H9 (cell line): ENCODE results near the gene CALR3. TPM values are rescaled to one million over a fixed set of nuclear protein-coding genes. Genes with fewer than 3 reads are reported as not detected.

ENCODE experiments used
- DNase-seq: peaks from one replicate; pipeline ENCODE4 v3.0.0-alpha.2; 2017
- H2AFZ ChIP-seq: one replicate; pipeline ENCODE4 v1.6.1; 2013; ENCODE audit warnings: mild to moderate bottlenecking, low read length, control low read depth, moderate library complexity
- H2AK5ac ChIP-seq: 2 replicates; pipeline ENCODE4 v1.6.1; 2013; ENCODE audit warnings: low read length, control low read depth, mixed read lengths; ENCODE audit not compliant: insufficient read length
- H2BK120ac ChIP-seq: one replicate; pipeline ENCODE4 v1.6.1; 2013; ENCODE audit warnings: low read depth, mild to moderate bottlenecking, low read length, control low read depth, inconsistent platforms; ENCODE audit not compliant: poor library complexity, severe bottlenecking
- H2BK12ac ChIP-seq: 2 replicates; pipeline ENCODE4 v1.6.1; 2013; ENCODE audit warnings: low read length, control low read depth, mixed read lengths, low read depth; ENCODE audit not compliant: insufficient read length
- H2BK15ac ChIP-seq: 2 replicates; pipeline ENCODE4 v1.6.1; 2013; ENCODE audit warnings: low read depth, low read length, control low read depth
- H2BK20ac ChIP-seq: one replicate; pipeline ENCODE4 v1.6.1; 2013; ENCODE audit warnings: low read depth, mild to moderate bottlenecking, low read length, control low read depth, inconsistent platforms; ENCODE audit not compliant: poor library complexity, severe bottlenecking
- H2BK5ac ChIP-seq: 2 replicates; pipeline ENCODE4 v1.6.1; 2013; ENCODE audit warnings: low read length, control low read depth, mixed read lengths; ENCODE audit not compliant: insufficient read length
- H3K14ac ChIP-seq: 2 replicates; pipeline ENCODE4 v1.6.1; 2013; ENCODE audit warnings: low read length, control low read depth; ENCODE audit not compliant: insufficient read depth
- H3K18ac ChIP-seq: 2 replicates; pipeline ENCODE4 v1.6.1; 2013; ENCODE audit warnings: low read depth, mild to moderate bottlenecking, mixed read lengths, low read length, control low read depth; ENCODE audit not compliant: insufficient read length
- H3K23ac ChIP-seq: 2 replicates; pipeline ENCODE4 v1.6.1; 2013; ENCODE audit warnings: low read length, control low read depth, mixed read lengths, low read depth; ENCODE audit not compliant: insufficient read length
- H3K23me2 ChIP-seq: 2 replicates; pipeline ENCODE4 v1.6.1; 2013; ENCODE audit warnings: low read depth, mild to moderate bottlenecking, mixed read lengths, low read length, control low read depth; ENCODE audit not compliant: insufficient read length, poor library complexity, severe bottlenecking
- H3K27ac ChIP-seq: 2 replicates; pipeline ENCODE4 v1.5.1; 2013; ENCODE audit warnings: low read length, control low read depth, mixed read lengths, low read depth; ENCODE audit not compliant: insufficient read length
- H3K27me3 ChIP-seq: 2 replicates; pipeline ENCODE4 v1.6.1; 2013; ENCODE audit warnings: low read length, control low read depth, inconsistent platforms; ENCODE audit not compliant: insufficient read depth
- H3K4ac ChIP-seq: 2 replicates; pipeline ENCODE4 v1.6.1; 2013; ENCODE audit warnings: low read depth, mild to moderate bottlenecking, control low read depth, inconsistent platforms, low read length, moderate library complexity
- H3K4me1 ChIP-seq: 2 replicates; pipeline ENCODE4 v1.6.1; 2013; ENCODE audit warnings: low read length, control low read depth, inconsistent platforms; ENCODE audit not compliant: insufficient read depth
- H3K4me2 ChIP-seq: 2 replicates; pipeline ENCODE4 v1.6.1; 2013; ENCODE audit warnings: low read length, control low read depth, mixed read lengths; ENCODE audit not compliant: insufficient read length, insufficient read depth
- H3K56ac ChIP-seq: 2 replicates; pipeline ENCODE4 v1.6.1; 2013; ENCODE audit warnings: low read depth, mild to moderate bottlenecking, mixed read lengths, low read length, control low read depth; ENCODE audit not compliant: insufficient read length
- H3K79me1 ChIP-seq: 2 replicates; pipeline ENCODE4 v1.6.1; 2013; ENCODE audit warnings: low read depth, mild to moderate bottlenecking, moderate library complexity, low read length, control low read depth, inconsistent platforms; ENCODE audit not compliant: insufficient read depth, poor library complexity, severe bottlenecking
- H3K79me2 ChIP-seq: 2 replicates; pipeline ENCODE4 v1.6.1; 2013; ENCODE audit warnings: low read length, control low read depth, inconsistent platforms; ENCODE audit not compliant: insufficient read depth
- H3K9ac ChIP-seq: 2 replicates; pipeline ENCODE4 v1.6.1; 2013; ENCODE audit warnings: low read length, control low read depth, mixed read lengths; ENCODE audit not compliant: insufficient read length; ENCODE audit errors: extremely low read depth
- H3K9me3 ChIP-seq: one replicate; pipeline ENCODE4 v1.6.1; 2013; ENCODE audit warnings: low read depth, low read length, inconsistent platforms; ENCODE audit not compliant: control insufficient read depth
- H3T11ph ChIP-seq: one replicate; pipeline ENCODE4 v1.6.1; 2013; ENCODE audit warnings: mild to moderate bottlenecking, low read length, control low read depth, inconsistent platforms
- H4K20me1 ChIP-seq: one replicate; pipeline ENCODE4 v1.6.1; 2013; ENCODE audit not compliant: control insufficient read depth, insufficient read length, insufficient read depth
- H4K5ac ChIP-seq: 2 replicates; pipeline ENCODE4 v1.6.1; 2013; ENCODE audit warnings: low read depth, mild to moderate bottlenecking, mixed read lengths, low read length, control low read depth; ENCODE audit not compliant: insufficient read length
- H4K8ac ChIP-seq: replicated peaks from 2 replicates; pipeline ENCODE4 v1.6.1; 2013; ENCODE audit warnings: low read length, control low read depth, mixed read lengths, low read depth; ENCODE audit not compliant: insufficient read length
- H4K91ac ChIP-seq: 2 replicates; pipeline ENCODE4 v1.6.1; 2013; ENCODE audit warnings: low read depth, mild to moderate bottlenecking, moderate library complexity, mixed read lengths, low read length, control low read depth; ENCODE audit not compliant: insufficient read length
- H3K27ac Mint-ChIP-seq, 3 experiments: 2 replicates in 2 of 3; 3 replicates in 1 of 3; pipeline ENCODE4 v1.8.0; 2020 to 2021; ENCODE audit warnings: mixed read lengths in 3 of 3, mild to moderate bottlenecking in 1 of 3, moderate library complexity in 1 of 3
- H3K27me3 Mint-ChIP-seq: 2 replicates; pipeline ENCODE4 v1.8.0; 2021; ENCODE audit warnings: low read depth, mild to moderate bottlenecking, moderate library complexity, mixed read lengths
- H3K36me3 Mint-ChIP-seq, 3 experiments: 2 replicates in 2 of 3; 3 replicates in 1 of 3; pipeline ENCODE4 v1.8.0; 2020 to 2021; ENCODE audit warnings: low read depth in 3 of 3, mixed read lengths in 3 of 3; ENCODE audit not compliant: insufficient read depth in 1 of 3
- H3K4me1 Mint-ChIP-seq, 2 experiments: 2 replicates each; pipeline ENCODE4 v1.8.0; 2020; ENCODE audit warnings: mixed read lengths in 2 of 2
- H3K4me3 Mint-ChIP-seq, 2 experiments: 2 replicates in 1 of 2; 3 replicates in 1 of 2; pipeline ENCODE4 v1.8.0; 2020 to 2021; ENCODE audit warnings: mild to moderate bottlenecking in 2 of 2, mixed read lengths in 2 of 2, moderate library complexity in 1 of 2
- H3K9me3 Mint-ChIP-seq, 2 experiments: 2 replicates in 1 of 2; 3 replicates in 1 of 2; pipeline ENCODE4 v1.8.0; 2020; ENCODE audit warnings: mild to moderate bottlenecking in 2 of 2, mixed read lengths in 2 of 2, moderate library complexity in 1 of 2
- WGBS: extraction: QIAGEN DNeasy Blood & Tissue Kit; methylation state at CpG from one replicate; pipeline ENCODE4 v1.1.7; 2013; ENCODE audit warnings: missing lambda C conversion rate, low lambda C conversion rate, mixed read lengths; ENCODE audit not compliant: insufficient read length; ENCODE audit errors: extremely low coverage; 5-methylcytosine and 5-hydroxymethylcytosine counted together
- total RNA-seq: library from RNA; stranded (reverse); gene quantifications from 2 replicates; pipeline ENCODE4 v1.2.1, GENCODE V29; 2021
- TF ChIP-seq, protein P1 (sequence below): fragments of 200-600 bp; sonication (generic); conservative IDR thresholded peaks from 3 replicates; pipeline ENCODE4 v1.8.0; 2021; ENCODE audit warnings: antibody characterized with exemption, mild to moderate bottlenecking

CALR3 gene
- total RNA-seq, 1 experiment from 2014 or later = 0.44 TPM

GRCh38 chr19:16540948-16541347 is 45.0 kb upstream of the CALR3 start:
- Histone ChIP-seq H3K4me1 (no peaks in the 10 kb centered on the region; the same call in 1 of the 2 replicates), H3K18ac (no peak overlapping the region), H3K23ac (no peak overlapping the region), H3K9me3 (no peaks in the 10 kb centered on the region), H3K27me3 (no peaks in the 10 kb centered on the region), H2BK120ac (no peak overlapping the region), H3K4ac (no peak overlapping the region), H4K5ac (no peak overlapping the region), H3K27ac (no peak overlapping the region), H3K79me1 (peaks cover 16% of the 10 kb centered on the region), H3T11ph (no peak overlapping the region), H4K8ac (no peak overlapping the region), H2BK20ac (no peak overlapping the region), H2BK5ac (no peak overlapping the region), H2BK12ac (no peak overlapping the region), H2BK15ac (no peak overlapping the region), H3K14ac (no peak overlapping the region), H3K4me2 (peak overlapping the region; percentile 95), H3K79me2 (peaks cover 40% of the 10 kb centered on the region; the same call in 1 of the 2 replicates), H4K91ac (no peak overlapping the region), H3K9ac (peak overlapping the region; percentile 83), H2AK5ac (no peak overlapping the region), H4K20me1 (no peaks in the 10 kb centered on the region), H2AFZ (no peak overlapping the region), H3K56ac (no peak overlapping the region), H3K23me2 (peaks cover 13% of the 10 kb centered on the region)
- H3K4me1 Mint-ChIP-seq = peaks cover 13 to 16% of the 10 kb centered on the region in 2 experiments
- peaks cover 34 to 56% (median 53%) of the 10 kb centered on the region in 3 experiments; a peak in 6 of 7 replicates for H3K36me3 Mint-ChIP-seq
- TF ChIP-seq, protein P1, sequence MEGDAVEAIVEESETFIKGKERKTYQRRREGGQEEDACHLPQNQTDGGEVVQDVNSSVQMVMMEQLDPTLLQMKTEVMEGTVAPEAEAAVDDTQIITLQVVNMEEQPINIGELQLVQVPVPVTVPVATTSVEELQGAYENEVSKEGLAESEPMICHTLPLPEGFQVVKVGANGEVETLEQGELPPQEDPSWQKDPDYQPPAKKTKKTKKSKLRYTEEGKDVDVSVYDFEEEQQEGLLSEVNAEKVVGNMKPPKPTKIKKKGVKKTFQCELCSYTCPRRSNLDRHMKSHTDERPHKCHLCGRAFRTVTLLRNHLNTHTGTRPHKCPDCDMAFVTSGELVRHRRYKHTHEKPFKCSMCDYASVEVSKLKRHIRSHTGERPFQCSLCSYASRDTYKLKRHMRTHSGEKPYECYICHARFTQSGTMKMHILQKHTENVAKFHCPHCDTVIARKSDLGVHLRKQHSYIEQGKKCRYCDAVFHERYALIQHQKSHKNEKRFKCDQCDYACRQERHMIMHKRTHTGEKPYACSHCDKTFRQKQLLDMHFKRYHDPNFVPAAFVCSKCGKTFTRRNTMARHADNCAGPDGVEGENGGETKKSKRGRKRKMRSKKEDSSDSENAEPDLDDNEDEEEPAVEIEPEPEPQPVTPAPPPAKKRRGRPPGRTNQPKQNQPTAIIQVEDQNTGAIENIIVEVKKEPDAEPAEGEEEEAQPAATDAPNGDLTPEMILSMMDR = no peak
- H3K4me3 Mint-ChIP-seq = peak overlapping the region; percentile 91 to 96
- DNase-seq = no peak
- no CpG with 5 or more reads among the region's 12 CpGs for WGBS
- peak overlapping the region; percentile 62 to 85 (median 67); a peak in 5 of 7 replicates for H3K27ac Mint-ChIP-seq
- H3K27me3 Mint-ChIP-seq = no peaks in the 10 kb centered on the region
- H3K9me3 Mint-ChIP-seq = no peaks in the 10 kb centered on the region
